Omental fat pad (tissue), 4 donors: Measurements from ENCODE around the gene CRNKL1. TPM values are rescaled to one million over a fixed set of nuclear protein-coding genes. Genes with fewer than 3 reads are reported as not detected.
"Not testable (repeated sequence)": the region's sequence is repeated elsewhere in the genome, so short reads cannot be mapped to it uniquely, and the experiment has no call there.

Experiments used
- ATAC-seq: fragments of 150-250 bp; one replicate; pipeline ENCODE4 v1.9.1; 2016; ENCODE audit warnings: mild to moderate bottlenecking, moderate library complexity; ENCODE audit not compliant: low FRiP score
- DNase-seq: peaks from one replicate; pipeline ENCODE4 v3.0.0-alpha.2; 2019; ENCODE audit warnings: low spot score
- CTCF ChIP-seq, 3 donors: fragments of 450-650 bp; IDR thresholded peaks; one replicate each; pipeline ENCODE4 v1.5.1; 2016 to 2017; ENCODE audit warnings: antibody characterized with exemption in 3 of 3, mild to moderate bottlenecking in 3 of 3, moderate library complexity in 2 of 3
- total RNA-seq, 4 donors: library from RNA; depleted of rRNA; stranded (reverse); fragments of >200 nt; gene quantifications; one replicate each; pipeline ENCODE4 v1.1.0, GENCODE V29; 2016

CRNKL1 gene
- total RNA-seq, 4 donors from 2014 or later, result 13.8 to 30.7 (median 15.6) TPM

DNA sequence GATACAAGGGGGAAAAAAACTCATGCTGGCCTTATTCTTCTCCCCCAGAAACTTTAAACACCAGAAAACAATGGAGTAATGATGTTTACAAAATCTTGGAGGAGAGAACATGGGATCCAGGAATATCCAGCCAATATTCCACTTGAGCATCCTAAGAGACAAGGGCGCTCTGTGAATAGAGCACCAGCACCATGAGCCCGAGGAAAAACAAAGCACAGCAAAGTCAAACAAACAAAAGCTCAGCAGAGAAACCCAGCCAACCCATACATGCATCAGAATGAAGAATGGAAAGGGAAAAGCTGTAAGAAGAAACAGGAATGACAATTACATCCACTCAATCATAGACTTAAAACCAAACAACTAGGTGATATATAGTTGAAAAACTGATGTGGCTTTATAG lies 39.7 kb downstream of the CRNKL1 start:
- no peak for ATAC-seq
- TF ChIP-seq CTCF (IDR thresholded peaks at IDR 0.05), result no peak

GRCh38 chr20:20010639-20011500 lies 41.4 kb downstream of the CRNKL1 start:
- ATAC-seq (peak; percentile 60), DNase-seq (no peak)
- no peak for TF ChIP-seq CTCF (IDR thresholded peaks at IDR 0.05)

More for the DNA sequence above, 39.7 kb downstream of the CRNKL1 start:
- no peak for DNase-seq

DNA sequence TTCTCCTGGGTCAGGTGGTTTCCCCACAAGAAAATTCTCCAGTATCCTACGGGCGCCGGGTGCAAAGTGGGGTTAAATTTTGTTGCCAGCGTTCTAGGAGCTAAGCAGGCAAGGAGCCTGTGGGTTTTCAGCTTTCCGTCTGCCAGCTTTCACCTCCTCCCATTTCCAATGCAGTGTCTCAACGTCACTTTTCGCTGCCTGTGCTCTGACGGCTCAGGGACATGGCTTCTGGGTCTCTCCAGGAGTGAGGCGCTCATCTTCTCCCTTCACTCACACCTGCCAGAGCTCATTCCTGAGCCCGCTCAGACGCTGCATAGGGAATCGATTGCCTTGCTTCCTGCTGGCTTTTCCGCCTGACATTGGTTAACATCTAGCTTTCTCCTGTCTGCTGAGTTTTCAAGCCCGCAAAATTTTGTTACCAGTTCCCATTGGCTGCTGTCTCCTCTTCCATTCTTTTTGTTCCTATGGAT lies 42.4 kb downstream of the CRNKL1 start:
- TF ChIP-seq CTCF (IDR thresholded peaks at IDR 0.05), result no peak
- ATAC-seq (no peak), DNase-seq (no peak)

DNA sequence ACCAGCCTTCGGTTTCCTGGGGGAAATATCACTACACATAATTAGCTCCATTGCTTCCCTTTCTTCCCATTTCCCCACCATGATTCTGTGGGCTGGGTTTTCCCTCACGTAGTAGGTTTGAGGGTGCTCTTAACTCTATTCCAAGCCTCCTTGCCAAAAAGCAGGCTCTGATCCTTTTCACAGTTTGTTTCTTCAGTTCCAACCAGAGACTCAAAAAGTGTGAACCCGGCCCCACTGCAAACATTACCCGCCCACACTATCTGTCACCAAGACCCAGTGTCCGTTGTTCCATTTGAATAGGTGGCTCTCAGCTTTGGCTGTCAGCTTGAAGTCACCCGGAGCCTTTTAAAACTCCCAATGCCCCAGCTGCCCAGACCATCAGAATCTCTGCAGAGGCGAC lies 46.9 kb downstream of the CRNKL1 start:
- DNase-seq, result no peak
- no peak for TF ChIP-seq CTCF (IDR thresholded peaks at IDR 0.05)
- ATAC-seq, result no peak

- not testable (repeated sequence) for DNase-seq
Observed at GRCh38 chr20:20003955-20004322, 48.3 kb downstream of the CRNKL1 start.

GRCh38 chr20:20003031-20003954 lies 49.0 kb downstream of the CRNKL1 start:
- no peak for TF ChIP-seq CTCF (IDR thresholded peaks at IDR 0.05)
- ATAC-seq (peak; percentile 78), DNase-seq (no peak)

More at GRCh38 chr20:20003955-20004322, 48.3 kb downstream of the CRNKL1 start:
- not testable (repeated sequence) for ATAC-seq
